GM12873 (cell line): Measurements from ENCODE around the gene DYRK4.

ENCODE experiments used
- TF ChIP-seq, protein P1 (sequence below): IDR thresholded peaks from 2 replicates; pipeline ENCODE4 v1.5.1; 2012; ENCODE audit warnings: low read depth, mild to moderate bottlenecking, moderate library complexity, low read length, control low read depth; ENCODE audit not compliant: insufficient read depth; ENCODE audit errors: missing control alignments

Gene DYRK4

DNA sequence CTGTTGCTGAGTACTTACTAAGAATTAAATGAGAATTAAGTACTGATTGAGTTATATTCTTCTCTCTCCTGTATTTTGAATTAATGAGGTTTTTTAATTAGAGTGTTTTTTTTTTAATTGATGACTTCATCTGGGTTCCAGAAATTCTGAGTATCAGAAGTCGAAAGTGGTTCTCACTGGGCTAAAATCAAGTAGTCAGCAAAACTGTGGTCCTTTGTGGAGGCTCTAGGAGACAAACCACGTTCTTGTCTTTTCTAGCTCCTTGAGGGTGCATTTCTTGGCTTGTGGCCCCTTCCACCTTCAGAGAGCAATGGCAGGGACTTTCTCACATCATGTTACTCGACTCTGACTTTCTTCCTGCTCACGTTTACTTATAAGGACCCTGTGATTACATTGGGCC, 8.1 kb upstream of the DYRK4 start:
- TF ChIP-seq, protein P1, sequence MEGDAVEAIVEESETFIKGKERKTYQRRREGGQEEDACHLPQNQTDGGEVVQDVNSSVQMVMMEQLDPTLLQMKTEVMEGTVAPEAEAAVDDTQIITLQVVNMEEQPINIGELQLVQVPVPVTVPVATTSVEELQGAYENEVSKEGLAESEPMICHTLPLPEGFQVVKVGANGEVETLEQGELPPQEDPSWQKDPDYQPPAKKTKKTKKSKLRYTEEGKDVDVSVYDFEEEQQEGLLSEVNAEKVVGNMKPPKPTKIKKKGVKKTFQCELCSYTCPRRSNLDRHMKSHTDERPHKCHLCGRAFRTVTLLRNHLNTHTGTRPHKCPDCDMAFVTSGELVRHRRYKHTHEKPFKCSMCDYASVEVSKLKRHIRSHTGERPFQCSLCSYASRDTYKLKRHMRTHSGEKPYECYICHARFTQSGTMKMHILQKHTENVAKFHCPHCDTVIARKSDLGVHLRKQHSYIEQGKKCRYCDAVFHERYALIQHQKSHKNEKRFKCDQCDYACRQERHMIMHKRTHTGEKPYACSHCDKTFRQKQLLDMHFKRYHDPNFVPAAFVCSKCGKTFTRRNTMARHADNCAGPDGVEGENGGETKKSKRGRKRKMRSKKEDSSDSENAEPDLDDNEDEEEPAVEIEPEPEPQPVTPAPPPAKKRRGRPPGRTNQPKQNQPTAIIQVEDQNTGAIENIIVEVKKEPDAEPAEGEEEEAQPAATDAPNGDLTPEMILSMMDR: no peak

DNA sequence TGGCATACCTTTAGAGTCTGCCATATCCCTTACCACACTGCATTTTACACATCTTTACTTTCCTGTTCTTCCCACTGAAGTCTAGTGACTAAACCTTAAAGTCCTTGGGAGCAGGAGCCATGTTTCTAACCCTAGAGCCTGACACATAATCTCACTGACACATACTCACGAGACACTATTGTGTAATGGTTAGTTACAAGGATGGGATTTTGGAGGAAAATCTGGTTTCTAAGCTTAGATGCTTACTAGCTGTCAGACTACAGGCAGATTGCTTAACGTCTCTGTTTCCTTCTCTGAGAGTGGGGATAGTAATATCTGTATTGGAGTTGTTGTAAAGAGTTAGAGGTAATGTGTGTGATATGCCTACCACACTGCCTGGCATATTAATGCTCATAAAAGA, 6.2 kb upstream of the DYRK4 start:
- TF ChIP-seq, protein P1: no peak

DNA sequence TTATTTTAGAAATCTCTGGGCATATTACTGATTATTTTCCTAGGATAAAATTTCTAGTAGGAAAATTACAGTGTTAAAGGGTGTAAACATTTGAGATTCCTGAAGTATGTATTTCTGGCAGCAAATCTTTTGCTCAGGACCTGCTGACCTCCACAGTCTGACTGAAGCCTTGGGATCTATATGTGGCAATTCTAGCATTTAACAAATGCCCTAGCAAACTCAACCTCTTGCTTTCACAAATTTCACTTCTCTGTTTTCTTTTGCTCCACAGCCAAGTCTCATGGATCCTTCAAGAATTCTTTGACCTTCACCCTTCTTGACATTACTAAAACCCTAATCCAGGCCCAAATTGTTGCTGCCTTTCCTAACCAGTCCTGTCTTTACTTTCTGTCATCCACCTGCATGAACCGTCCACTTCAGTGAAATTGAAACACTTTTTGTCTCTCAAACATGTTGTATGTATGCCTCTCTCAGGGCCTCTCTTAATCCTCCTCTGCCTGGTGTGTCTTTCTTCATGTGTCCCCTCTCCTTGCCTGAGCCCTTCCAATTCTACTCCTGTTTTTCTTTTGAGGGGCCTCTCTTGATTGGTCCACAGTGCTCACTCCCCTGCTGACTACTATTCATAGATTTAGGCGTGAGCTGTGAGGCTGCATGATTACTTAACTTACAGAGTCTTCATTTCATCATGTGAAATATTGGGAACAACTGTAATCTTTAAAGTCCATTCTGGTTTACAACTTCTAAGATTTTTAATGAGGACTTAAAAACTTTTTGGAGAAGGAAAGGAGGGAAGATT, 5.1 kb upstream of the DYRK4 start:
- TF ChIP-seq, protein P1: no peak

DNA sequence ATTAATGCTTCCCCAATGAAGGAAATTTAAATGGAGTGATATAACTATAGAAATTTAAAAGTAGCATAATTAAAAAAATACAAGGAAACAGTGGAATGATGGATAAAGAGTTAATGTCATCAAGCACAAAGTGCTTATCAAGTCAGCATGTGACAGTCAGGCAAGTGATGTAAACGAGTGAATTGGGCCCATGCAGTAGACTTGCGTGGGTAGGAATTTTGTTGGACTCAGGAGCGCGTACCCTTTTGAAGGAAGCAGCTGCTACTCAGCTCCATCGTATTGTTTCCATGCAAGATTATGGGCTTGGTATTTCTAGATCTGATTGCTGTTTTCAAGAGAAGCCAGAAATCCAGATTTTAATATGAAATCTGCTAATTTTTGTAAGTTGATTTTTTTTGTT, 4.4 kb upstream of the DYRK4 start:
- TF ChIP-seq, protein P1: no peak

DNA sequence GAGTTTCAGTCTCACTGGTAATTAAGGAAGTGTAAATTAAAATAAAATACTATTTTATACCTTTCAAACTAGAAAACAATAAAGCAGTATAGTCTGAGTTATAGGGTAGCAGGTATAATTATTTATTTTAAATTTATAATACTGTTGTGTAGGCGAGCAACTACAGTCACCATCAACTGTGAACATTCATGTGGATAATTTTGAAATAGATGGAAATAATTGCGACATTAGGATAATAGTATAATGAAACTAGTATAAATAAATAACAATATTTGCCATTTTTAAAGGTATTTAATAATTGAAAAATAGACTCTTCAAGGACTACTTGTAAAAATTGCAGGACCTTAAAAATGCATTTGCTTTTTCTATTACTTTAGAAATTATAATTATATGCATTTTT, 3.8 kb upstream of the DYRK4 start:
- TF ChIP-seq, protein P1: no peak

DNA sequence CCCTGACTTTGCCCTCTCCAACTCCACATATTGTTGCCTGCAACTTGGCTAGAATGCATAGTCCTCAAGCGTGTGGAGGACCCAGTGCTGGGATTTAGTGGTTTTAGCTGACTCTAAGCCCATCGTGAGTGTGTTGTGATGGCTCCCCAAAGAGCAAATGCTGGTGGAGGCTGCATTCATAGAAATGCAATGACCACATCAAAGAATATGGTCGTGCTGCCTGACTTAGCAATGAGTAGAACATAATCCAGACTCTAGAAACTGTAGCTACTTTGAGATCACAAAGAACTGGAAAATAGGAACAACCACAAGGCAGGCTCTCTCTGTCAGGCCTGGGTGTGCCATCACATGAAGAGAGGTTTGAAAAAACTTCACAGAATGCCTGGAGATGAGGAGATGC, 1.3 kb downstream of the DYRK4 start:
- TF ChIP-seq, protein P1: no peak

DNA sequence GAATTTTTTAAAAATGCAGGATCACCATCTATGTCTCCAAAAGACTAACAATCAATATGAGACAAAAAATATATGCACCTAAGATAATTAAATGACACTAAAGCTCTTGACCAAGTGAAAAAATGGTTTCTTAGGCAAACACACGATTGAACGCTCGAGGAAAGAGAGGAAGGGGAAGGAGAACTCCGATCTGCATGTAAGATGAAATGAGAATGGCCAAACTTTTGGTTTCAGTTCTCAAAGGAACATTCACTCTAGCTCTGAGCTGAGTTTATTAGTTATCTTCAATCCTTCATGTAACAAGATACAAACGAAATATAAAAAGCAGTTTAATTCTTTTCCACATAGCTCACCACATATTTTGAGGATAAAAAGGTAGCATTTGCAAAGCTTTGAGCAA, 2.8 kb downstream of the DYRK4 start:
- TF ChIP-seq, protein P1: no peak

DNA sequence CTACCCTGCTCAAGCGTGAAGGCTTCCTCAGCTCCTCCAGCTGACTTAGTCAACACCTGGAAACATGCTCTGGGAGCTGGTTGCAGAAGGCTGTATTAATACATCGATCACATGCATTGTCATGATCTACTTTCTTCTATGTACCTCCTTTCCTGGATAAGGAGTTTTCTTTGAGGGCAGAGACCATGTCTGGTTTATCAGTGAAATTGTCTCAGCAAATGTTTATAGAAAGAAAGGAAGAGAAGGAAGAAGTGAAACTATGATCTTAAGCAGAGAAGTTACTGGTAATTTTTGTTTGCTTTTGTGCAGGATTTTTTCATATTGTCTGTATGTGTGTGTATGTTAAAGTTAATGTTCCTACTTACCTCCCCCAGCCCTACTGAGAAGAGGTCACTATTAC, 4.5 kb downstream of the DYRK4 start:
- TF ChIP-seq, protein P1: no peak
